ENCODE measurements around the gene PRMT9.
A peak's percentile ranks its signal among the peaks of the same experiment; 100 is the strongest.

PRMT9 gene

GRCh38 chr4:147683717-147684700 lies at the start of gene PRMT9 (continued):
- peak; percentile 90 for TF ChIP-seq PRDM10 (tag by site-specific recombination; IDR thresholded peaks at IDR 0.05)
- peak; percentile 56; the same call in 1 of the 2 replicates for TF ChIP-seq SP7 (tag by site-specific recombination; IDR thresholded peaks at IDR 0.05)
- TF ChIP-seq ZNF501 (tag by site-specific recombination; IDR thresholded peaks at IDR 0.05): peak; percentile 55; the same call in 1 of the 2 replicates
- peak; percentile 30; the same call in 1 of the 2 replicates for TF ChIP-seq ZNF76 (tag by site-specific recombination; IDR thresholded peaks at IDR 0.05; ENCODE audit: borderline replicate concordance, low read depth)

- H3K36me3 ChIP-seq (ENCODE audit: control insufficient read depth in 2 of 2, insufficient read depth in 1 of 2, low read length in 2 of 2): no peaks in the 10 kb centered on the region
- peak overlapping the region; percentile 97 for H3K27ac ChIP-seq (ENCODE audit: extremely low read depth, low read depth, low read length)
- peaks cover 16% of the 10 kb centered on the region for H3K4me1 ChIP-seq (ENCODE audit: control insufficient read depth, insufficient read depth, low read length)
- no peaks in the 10 kb centered on the region for H3K9me3 ChIP-seq (ENCODE audit: control insufficient read depth, insufficient read depth, low read depth, low read length)
- ChIA-PET POLR2A (interaction anchor here (0.7 to 2.6 kb wide), 6 partner anchors 37 to 115 kb away, joined by 3 to 9 read pairs (median 3); partner anchors contain the start of gene TMEM184C), CTCF (interaction anchor here (0.5 to 3.0 kb wide), 8 partner anchors 33 to 217 kb away, joined by 3 to 10 read pairs (median 4); no protein-coding TSS in a partner anchor)
- H3K4me3 ChIP-seq (ENCODE audit: low read depth, low read length): peak overlapping the region; percentile 58
- TF ChIP-seq ZBTB26 (tag by site-specific recombination; optimal IDR thresholded peaks at IDR 0.05): peak; percentile 50
- TF ChIP-seq ZXDB (tag by site-specific recombination; IDR thresholded peaks at IDR 0.05): peak; percentile 75
- TF ChIP-seq ZNF514 (tag by site-specific recombination; IDR thresholded peaks at IDR 0.05): no peak
- TF ChIP-seq ZNF549 (tag by site-specific recombination; IDR thresholded peaks at IDR 0.05): no peak
- peak; percentile 54 for TF ChIP-seq ZNF501 (tag by site-specific recombination; IDR thresholded peaks at IDR 0.05)
- no peak for TF ChIP-seq ZNF518A (tag by site-specific recombination; conservative IDR thresholded peaks at IDR 0.05; ENCODE audit: low read depth)
- peak; percentile 27; the same call in 1 of the 2 replicates for TF ChIP-seq ZBTB8A (tag by site-specific recombination; IDR thresholded peaks at IDR 0.05)
- peak; percentile 69 for TF ChIP-seq GLIS1 (tag by site-specific recombination; IDR thresholded peaks at IDR 0.05)
- TF ChIP-seq ZNF629 (tag by site-specific recombination; IDR thresholded peaks at IDR 0.05): no peak
- peak; percentile 77; the same call in 1 of the 2 replicates for TF ChIP-seq KLF8 (tag by site-specific recombination; IDR thresholded peaks at IDR 0.05)
- TF ChIP-seq PATZ1 (tag by site-specific recombination; IDR thresholded peaks at IDR 0.05): peak; percentile 55; the same call in 1 of the 2 replicates
- peak; percentile 46; the same call in 1 of the 2 replicates for TF ChIP-seq GLIS2 (tag by site-specific recombination; IDR thresholded peaks at IDR 0.05)
- TF ChIP-seq ZNF202 (tag by site-specific recombination; IDR thresholded peaks at IDR 0.05; ENCODE audit: borderline replicate concordance): no peak
- TF ChIP-seq ZNF335 (tag by site-specific recombination; conservative IDR thresholded peaks at IDR 0.05): peak; percentile 65
Observed at GRCh38 chr4:147732518-147733235, 48.7 kb upstream of the PRMT9 start.
